Fibroblast of lung (primary cell): ENCODE results near the gene AACS.

Source experiments
- EZH2 ChIP-seq: IDR thresholded peaks from 2 replicates; pipeline ENCODE4 v1.5.1; 2012; ENCODE audit warnings: low read length, control low read depth, mild to moderate bottlenecking; ENCODE audit errors: missing control alignments
- TF ChIP-seq, protein P1 (sequence below), 2 donors: IDR thresholded peaks in 1 of 2; conservative IDR thresholded peaks in 1 of 2; 1 replicate in 1 of 2; 2 replicates in 1 of 2; pipeline ENCODE4 v1.5.1; 2011 to 2012; ENCODE audit warnings: low read length in 2 of 2, control low read depth in 1 of 2, inconsistent platforms in 1 of 2, low read depth in 1 of 2, mild to moderate bottlenecking in 1 of 2

GRCh38 chr12:125057708-125058107 lies 7.5 kb upstream of the AACS start:
- TF ChIP-seq, protein P1, sequence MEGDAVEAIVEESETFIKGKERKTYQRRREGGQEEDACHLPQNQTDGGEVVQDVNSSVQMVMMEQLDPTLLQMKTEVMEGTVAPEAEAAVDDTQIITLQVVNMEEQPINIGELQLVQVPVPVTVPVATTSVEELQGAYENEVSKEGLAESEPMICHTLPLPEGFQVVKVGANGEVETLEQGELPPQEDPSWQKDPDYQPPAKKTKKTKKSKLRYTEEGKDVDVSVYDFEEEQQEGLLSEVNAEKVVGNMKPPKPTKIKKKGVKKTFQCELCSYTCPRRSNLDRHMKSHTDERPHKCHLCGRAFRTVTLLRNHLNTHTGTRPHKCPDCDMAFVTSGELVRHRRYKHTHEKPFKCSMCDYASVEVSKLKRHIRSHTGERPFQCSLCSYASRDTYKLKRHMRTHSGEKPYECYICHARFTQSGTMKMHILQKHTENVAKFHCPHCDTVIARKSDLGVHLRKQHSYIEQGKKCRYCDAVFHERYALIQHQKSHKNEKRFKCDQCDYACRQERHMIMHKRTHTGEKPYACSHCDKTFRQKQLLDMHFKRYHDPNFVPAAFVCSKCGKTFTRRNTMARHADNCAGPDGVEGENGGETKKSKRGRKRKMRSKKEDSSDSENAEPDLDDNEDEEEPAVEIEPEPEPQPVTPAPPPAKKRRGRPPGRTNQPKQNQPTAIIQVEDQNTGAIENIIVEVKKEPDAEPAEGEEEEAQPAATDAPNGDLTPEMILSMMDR (conservative IDR thresholded peaks at IDR 0.05 in 1 of 2, IDR thresholded peaks at IDR 0.05 in 1 of 2; ENCODE audit: low read depth in 1 of 2, low read length in 2 of 2), result no peak
- no peak for TF ChIP-seq EZH2
